Measurements from ENCODE around the gene NAGLU.

- TF ChIP-seq CTCF (IDR thresholded peaks at IDR 0.05), result no peak
- peak in 1 of 2 donors; percentile 82 for TF ChIP-seq POLR2A (IDR thresholded peaks at IDR 0.05)
These were observed 18.4 kb downstream of the NAGLU start for GRCh38 chr17:42554250-42555121.

Data from heart left ventricle (tissue), 13 donors.